Mammary microvascular endothelial cell (primary cell): Measurements from ENCODE around the gene IL3. TPM values are rescaled to one million over a fixed set of nuclear protein-coding genes. Genes with fewer than 3 reads are reported as not detected.

Source experiments
- total RNA-seq: library from RNA; depleted of rRNA; stranded (reverse); fragments of >200 nt; gene quantifications from 2 replicates; pipeline ENCODE4 v1.2.3, GENCODE V29; 2015

Gene IL3
- not detected in 2 replicates for total RNA-seq

GRCh38 chr5:132060501-132061161, at the start of gene IL3:
Gene IL3, plus strand, starts transcription at chr5:132060655. Its CDS starts 52 bp downstream, at chr5:132060707.

GRCh38 chr5:132011622-132012343, 48.7 kb upstream of the IL3 start, which contains the start of gene ACSL6:
Gene ACSL6, minus strand, starts transcription at chr5:132011658. Its CDS starts 105 bp downstream, at chr5:132011553.

GRCh38 chr5:132073231-132074013, 13.0 kb downstream of the IL3 start, which contains the start of gene CSF2:
Gene CSF2, plus strand, starts transcription at chr5:132073789. Its CDS starts 35 bp downstream, at chr5:132073824.

Other genes starting within 250 kb of the IL3 start
- gene MEIKIN, start 115.0 kb upstream of the IL3 start, total RNA-seq, result not detected in 2 replicates
- not detected in 2 replicates for gene ACSL6, start 49.0 kb upstream of the IL3 start, total RNA-seq
- gene CSF2, start 13.1 kb downstream of the IL3 start, total RNA-seq, result 16.8 and 17.5 TPM in 2 replicates
- gene P4HA2, start 167.2 kb downstream of the IL3 start, total RNA-seq, result 51.8 and 57.9 TPM in 2 replicates
- 40.4 and 45.8 TPM in 2 replicates for gene PDLIM4, start 197.0 kb downstream of the IL3 start, total RNA-seq
- 10.7 and 12.0 TPM in 2 replicates for gene SLC22A4, start 233.7 kb downstream of the IL3 start, total RNA-seq